ENCODE measurements around the gene IZUMO4.

GRCh38 chr19:2139385-2140137 lies 42.8 kb downstream of the IZUMO4 start:
- TF ChIP-seq CTCF (IDR thresholded peaks at IDR 0.05; ENCODE audit: poor library complexity, severe bottlenecking) (no peak), MXI1 (conservative IDR thresholded peaks at IDR 0.05; ENCODE audit: poor library complexity, severe bottlenecking) (no peak), RAD21 (conservative IDR thresholded peaks at IDR 0.05) (no peak), POLR2AphosphoS5 (IDR thresholded peaks at IDR 0.05) (no peak), EZH2 (IDR thresholded peaks at IDR 0.05; ENCODE audit: borderline replicate concordance, insufficient read depth, low read length, poor library complexity, severe bottlenecking) (no peak), TAF1 (IDR thresholded peaks at IDR 0.05; ENCODE audit: low read depth) (no peak), SMC3 (conservative IDR thresholded peaks at IDR 0.05; ENCODE audit: poor library complexity) (no peak), EP300 (conservative IDR thresholded peaks at IDR 0.05; ENCODE audit: poor library complexity, severe bottlenecking) (no peak)
- TF ChIP-seq, protein P1, sequence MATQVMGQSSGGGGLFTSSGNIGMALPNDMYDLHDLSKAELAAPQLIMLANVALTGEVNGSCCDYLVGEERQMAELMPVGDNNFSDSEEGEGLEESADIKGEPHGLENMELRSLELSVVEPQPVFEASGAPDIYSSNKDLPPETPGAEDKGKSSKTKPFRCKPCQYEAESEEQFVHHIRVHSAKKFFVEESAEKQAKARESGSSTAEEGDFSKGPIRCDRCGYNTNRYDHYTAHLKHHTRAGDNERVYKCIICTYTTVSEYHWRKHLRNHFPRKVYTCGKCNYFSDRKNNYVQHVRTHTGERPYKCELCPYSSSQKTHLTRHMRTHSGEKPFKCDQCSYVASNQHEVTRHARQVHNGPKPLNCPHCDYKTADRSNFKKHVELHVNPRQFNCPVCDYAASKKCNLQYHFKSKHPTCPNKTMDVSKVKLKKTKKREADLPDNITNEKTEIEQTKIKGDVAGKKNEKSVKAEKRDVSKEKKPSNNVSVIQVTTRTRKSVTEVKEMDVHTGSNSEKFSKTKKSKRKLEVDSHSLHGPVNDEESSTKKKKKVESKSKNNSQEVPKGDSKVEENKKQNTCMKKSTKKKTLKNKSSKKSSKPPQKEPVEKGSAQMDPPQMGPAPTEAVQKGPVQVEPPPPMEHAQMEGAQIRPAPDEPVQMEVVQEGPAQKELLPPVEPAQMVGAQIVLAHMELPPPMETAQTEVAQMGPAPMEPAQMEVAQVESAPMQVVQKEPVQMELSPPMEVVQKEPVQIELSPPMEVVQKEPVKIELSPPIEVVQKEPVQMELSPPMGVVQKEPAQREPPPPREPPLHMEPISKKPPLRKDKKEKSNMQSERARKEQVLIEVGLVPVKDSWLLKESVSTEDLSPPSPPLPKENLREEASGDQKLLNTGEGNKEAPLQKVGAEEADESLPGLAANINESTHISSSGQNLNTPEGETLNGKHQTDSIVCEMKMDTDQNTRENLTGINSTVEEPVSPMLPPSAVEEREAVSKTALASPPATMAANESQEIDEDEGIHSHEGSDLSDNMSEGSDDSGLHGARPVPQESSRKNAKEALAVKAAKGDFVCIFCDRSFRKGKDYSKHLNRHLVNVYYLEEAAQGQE (IDR thresholded peaks at IDR 0.05; ENCODE audit: borderline replicate concordance), result no peak
